Smooth muscle cell (in vitro differentiated cells): ENCODE data around the gene PANK1. TPM values are rescaled to one million over a fixed set of nuclear protein-coding genes. Genes with fewer than 3 reads are reported as not detected.

ENCODE experiments used
- DNase-seq: peaks from one replicate; lab custom pipeline; 2025; ENCODE audit not compliant: unreplicated experiment; lab: John Stamatoyannopoulos, UW
- H2AFZ ChIP-seq: fragments of 200-600 bp; sonication (generic); 2 replicates; pipeline ENCODE4 v1.6.0; 2016; ENCODE audit warnings: antibody characterized with exemption, low read depth, mild to moderate bottlenecking
- H3F3A ChIP-seq: fragments of 200-600 bp; sonication (generic); 2 replicates; pipeline ENCODE4 v1.6.0; 2017; ENCODE audit warnings: antibody characterized with exemption, low read depth
- H3K27ac ChIP-seq: fragments of 200-600 bp; sonication (generic); 2 replicates; pipeline ENCODE4 v1.5.1; 2016; ENCODE audit warnings: low read depth, mild to moderate bottlenecking
- H3K27me3 ChIP-seq: fragments of 200-600 bp; sonication (generic); 2 replicates; pipeline ENCODE4 v1.6.1; 2016; ENCODE audit warnings: low read depth, mild to moderate bottlenecking
- H3K36me3 ChIP-seq: fragments of 200-600 bp; sonication (generic); 2 replicates; pipeline ENCODE4 v1.5.1; 2016; ENCODE audit warnings: low read depth
- H3K4me1 ChIP-seq: fragments of 200-600 bp; sonication (generic); 2 replicates; pipeline ENCODE4 v1.5.1; 2016; ENCODE audit warnings: low read depth
- H3K4me2 ChIP-seq: fragments of 200-600 bp; sonication (generic); 2 replicates; pipeline ENCODE4 v1.6.0; 2016; ENCODE audit warnings: mild to moderate bottlenecking
- H3K4me3 ChIP-seq: fragments of 200-600 bp; sonication (generic); 2 replicates; pipeline ENCODE4 v1.5.1; 2016; ENCODE audit warnings: mild to moderate bottlenecking
- H3K79me2 ChIP-seq: fragments of 200-600 bp; sonication (generic); 2 replicates; pipeline ENCODE4 v1.6.0; 2016; ENCODE audit warnings: low read depth, mild to moderate bottlenecking
- H3K9ac ChIP-seq: fragments of 200-600 bp; sonication (generic); 2 replicates; pipeline ENCODE4 v1.6.0; 2016; ENCODE audit warnings: low read depth
- H3K9me3 ChIP-seq: fragments of 200-600 bp; sonication (generic); replicated peaks from 2 replicates; pipeline ENCODE4 v1.5.1; 2016; ENCODE audit warnings: low read depth
- H4K20me1 ChIP-seq: fragments of 200-600 bp; sonication (generic); 2 replicates; pipeline ENCODE4 v1.6.0; 2016; ENCODE audit warnings: low read depth
- CTCF ChIP-seq: fragments of 200-600 bp; sonication (generic); IDR thresholded peaks from 2 replicates; pipeline ENCODE4 v1.5.1; 2017; ENCODE audit warnings: borderline replicate concordance, mild to moderate bottlenecking, antibody characterized with exemption; ENCODE audit not compliant: insufficient read depth, poor library complexity, severe bottlenecking
- WGBS: methylation state at CpG from one replicate; pipeline ENCODE4 v1.1.7; 2016; ENCODE audit warnings: low lambda C conversion rate; 5-methylcytosine and 5-hydroxymethylcytosine counted together
- polyA plus RNA-seq: library from polyadenylated mRNA; unstranded; fragments of >200 nt; fragmentation: Nextera tagmentation; extraction: Ambion mirVana; gene quantifications from 2 replicates; pipeline ENCODE4 v1.2.1, GENCODE V29; 2016
- total RNA-seq: library from RNA; depleted of rRNA; stranded (reverse); fragments of >200 nt; gene quantifications from 2 replicates; pipeline ENCODE4 v1.2.3, GENCODE V29; 2014

Gene PANK1
- total and polyA plus RNA-seq, 2 experiments from 2014 or later, result 8.6 to 14.1 TPM

- Histone ChIP-seq H3K27me3 (no peaks in the 10 kb centered on the region), H2AFZ (no peak overlapping the region), H3K27ac (no peak overlapping the region), H3K9me3 (no peaks in the 10 kb centered on the region), H3K79me2 (peaks cover 73% of the 10 kb centered on the region), H3K9ac (no peak overlapping the region), H3K4me2 (no peak overlapping the region), H3K4me3 (no peak overlapping the region), H3F3A (no peaks in the 10 kb centered on the region), H3K36me3 (no peaks in the 10 kb centered on the region), H3K4me1 (peaks cover 10% of the 10 kb centered on the region), H4K20me1 (peaks cover 32% of the 10 kb centered on the region)
- WGBS, result 83% methylated on average over 1 of the region's 1 CpG
- no peak for TF ChIP-seq CTCF
- no peak for DNase-seq
These were observed 4.8 kb downstream of the PANK1 start for GRCh38 chr10:89640241-89640640.

- H3K27me3 ChIP-seq, result no peaks in the 10 kb centered on the region
- peaks cover 37% of the 10 kb centered on the region for H4K20me1 ChIP-seq
- no peaks in the 10 kb centered on the region for H3K9me3 ChIP-seq
- H3K79me2 ChIP-seq, result peaks cover 76% of the 10 kb centered on the region
- WGBS, result 98% methylated on average over 2 of the region's 2 CpGs
- H3K9ac ChIP-seq, result no peak overlapping the region
- no peak for TF ChIP-seq CTCF
- H3K27ac ChIP-seq, result no peak overlapping the region
- H3K4me3 ChIP-seq, result no peak overlapping the region
- peaks cover 10% of the 10 kb centered on the region for H3K4me1 ChIP-seq
- H3K4me2 ChIP-seq, result no peak overlapping the region
- DNase-seq, result no peak
- no peak overlapping the region for H2AFZ ChIP-seq
- H3K36me3 ChIP-seq, result no peaks in the 10 kb centered on the region
- no peaks in the 10 kb centered on the region for H3F3A ChIP-seq
These were observed 5.7 kb downstream of the PANK1 start for GRCh38 chr10:89639326-89639725.

- Histone ChIP-seq H3F3A (no peaks in the 10 kb centered on the region), H3K79me2 (peaks cover 67% of the 10 kb centered on the region), H3K4me3 (no peak overlapping the region), H3K4me1 (no peaks in the 10 kb centered on the region), H3K4me2 (no peak overlapping the region), H3K36me3 (no peaks in the 10 kb centered on the region), H2AFZ (no peak overlapping the region), H3K27me3 (no peaks in the 10 kb centered on the region), H3K9me3 (no peaks in the 10 kb centered on the region), H3K9ac (no peak overlapping the region), H4K20me1 (peaks cover 37% of the 10 kb centered on the region), H3K27ac (no peak overlapping the region)
- WGBS, result 97% methylated on average over 7 of the region's 7 CpGs
- no peak for DNase-seq
- TF ChIP-seq CTCF, result no peak
These were observed 7.9 kb downstream of the PANK1 start for GRCh38 chr10:89637113-89637512.

- Histone ChIP-seq H3K79me2 (peaks cover 46% of the 10 kb centered on the region), H2AFZ (no peak overlapping the region), H3F3A (no peaks in the 10 kb centered on the region), H3K4me2 (no peak overlapping the region), H3K27ac (no peak overlapping the region), H3K36me3 (no peaks in the 10 kb centered on the region), H3K9ac (no peak overlapping the region), H4K20me1 (peaks cover 26% of the 10 kb centered on the region), H3K4me1 (no peaks in the 10 kb centered on the region), H3K4me3 (no peak overlapping the region), H3K9me3 (no peaks in the 10 kb centered on the region), H3K27me3 (no peaks in the 10 kb centered on the region)
- DNase-seq, result no peak
- no peak for TF ChIP-seq CTCF
- 98% methylated on average over 2 of the region's 2 CpGs for WGBS
These were observed 10.4 kb downstream of the PANK1 start for GRCh38 chr10:89634637-89635036.
